Measurements from ENCODE around the gene OGFRL1. TPM values are rescaled to one million over a fixed set of nuclear protein-coding genes. Genes with fewer than 3 reads are reported as not detected.

The OGFRL1 gene
- total RNA-seq, 2 experiments from 2014 or later = 11.4 to 13.0 TPM

DNA sequence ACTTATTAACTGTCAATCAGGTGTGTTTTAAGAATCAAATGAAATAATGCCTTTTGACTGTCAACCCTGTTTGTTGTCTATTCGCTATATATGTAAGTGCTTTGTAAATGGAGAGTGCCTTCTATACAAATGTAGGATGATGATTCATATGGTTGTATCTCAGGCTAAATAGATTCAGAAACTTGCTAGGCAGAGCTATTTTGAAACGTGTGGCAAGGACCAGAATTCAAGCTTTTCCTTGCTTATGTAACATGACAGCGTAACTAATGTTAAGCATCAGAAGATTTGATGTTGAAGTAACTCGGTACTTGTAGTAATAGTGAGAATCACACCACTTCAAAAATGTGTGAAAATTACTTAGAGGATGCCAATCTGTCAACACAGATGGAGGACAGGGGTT, 3.4 kb downstream of the OGFRL1 start:
- Mint-ChIP-seq H3K27ac (no peak overlapping the region), H3K4me3 (no peak overlapping the region), H3K27me3 (no peaks in the 10 kb centered on the region), H3K4me1 (peaks cover 28% of the 10 kb centered on the region), H3K36me3 (peaks cover 23% of the 10 kb centered on the region), H3K9me3 (no peaks in the 10 kb centered on the region)
- no peak for DNase-seq
- POLR2A ChIA-PET = no interaction called here
- no peak for ATAC-seq (ENCODE audit: low read depth)

DNA sequence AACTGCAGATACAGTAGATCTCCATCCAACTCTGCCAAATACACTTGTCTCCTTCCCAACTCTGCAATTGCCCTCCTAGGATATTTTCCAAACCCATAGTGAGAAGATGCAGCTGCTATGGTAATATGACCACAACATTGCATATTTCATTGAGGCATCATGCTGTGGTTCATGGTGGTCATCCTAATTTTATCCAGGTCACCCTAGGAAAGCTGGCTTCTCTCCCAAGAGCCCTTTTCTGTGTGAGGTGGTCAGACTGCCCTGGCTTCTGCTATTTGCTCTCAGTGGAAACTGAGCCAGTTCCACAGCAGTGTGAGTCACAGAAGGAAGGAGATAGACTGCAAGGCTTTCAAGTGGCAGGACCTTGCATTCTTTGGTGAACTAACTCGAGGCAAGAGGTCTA, 5.5 kb downstream of the OGFRL1 start:
- DNase-seq (no peak), ATAC-seq (ENCODE audit: low read depth) (no peak)
- POLR2A ChIA-PET = no interaction called here
- H3K4me1 Mint-ChIP-seq = peaks cover 18% of the 10 kb centered on the region
- H3K27me3 Mint-ChIP-seq = no peaks in the 10 kb centered on the region
- peaks cover 25% of the 10 kb centered on the region for H3K36me3 Mint-ChIP-seq
- no peak overlapping the region for H3K27ac Mint-ChIP-seq
- H3K4me3 Mint-ChIP-seq = no peak overlapping the region
- no peaks in the 10 kb centered on the region for H3K9me3 Mint-ChIP-seq

DNA sequence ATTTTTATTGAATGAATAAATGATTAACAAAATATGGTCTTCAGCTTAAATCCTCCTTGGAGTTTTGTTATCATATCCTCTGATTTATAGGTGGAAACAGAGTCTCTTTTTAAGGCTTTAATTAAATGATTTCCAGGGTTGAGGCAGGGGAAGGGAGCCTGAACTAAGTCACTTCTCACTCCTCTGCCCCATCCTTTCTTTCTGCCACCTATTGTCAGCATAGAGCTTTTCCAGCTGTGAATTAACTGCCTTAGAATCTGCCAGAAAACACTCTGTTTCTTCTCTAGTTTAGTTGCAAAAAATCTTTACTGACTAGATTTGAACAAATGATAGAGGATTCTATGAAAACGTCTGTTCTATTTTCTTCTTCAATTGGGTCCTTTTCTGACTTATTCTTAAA, 9.8 kb downstream of the OGFRL1 start:
- Mint-ChIP-seq H3K4me3 (no peak overlapping the region), H3K27me3 (no peaks in the 10 kb centered on the region), H3K4me1 (peaks cover 2% of the 10 kb centered on the region), H3K9me3 (no peaks in the 10 kb centered on the region), H3K27ac (no peak overlapping the region), H3K36me3 (peaks cover 29% of the 10 kb centered on the region)
- ATAC-seq (ENCODE audit: low read depth) = no peak
- DNase-seq = no peak
- POLR2A ChIA-PET = interaction anchor here (1.3 kb wide), 1 partner anchor 10 kb away, joined by 6 read pairs; the partner anchor contains the start of gene OGFRL1

DNA sequence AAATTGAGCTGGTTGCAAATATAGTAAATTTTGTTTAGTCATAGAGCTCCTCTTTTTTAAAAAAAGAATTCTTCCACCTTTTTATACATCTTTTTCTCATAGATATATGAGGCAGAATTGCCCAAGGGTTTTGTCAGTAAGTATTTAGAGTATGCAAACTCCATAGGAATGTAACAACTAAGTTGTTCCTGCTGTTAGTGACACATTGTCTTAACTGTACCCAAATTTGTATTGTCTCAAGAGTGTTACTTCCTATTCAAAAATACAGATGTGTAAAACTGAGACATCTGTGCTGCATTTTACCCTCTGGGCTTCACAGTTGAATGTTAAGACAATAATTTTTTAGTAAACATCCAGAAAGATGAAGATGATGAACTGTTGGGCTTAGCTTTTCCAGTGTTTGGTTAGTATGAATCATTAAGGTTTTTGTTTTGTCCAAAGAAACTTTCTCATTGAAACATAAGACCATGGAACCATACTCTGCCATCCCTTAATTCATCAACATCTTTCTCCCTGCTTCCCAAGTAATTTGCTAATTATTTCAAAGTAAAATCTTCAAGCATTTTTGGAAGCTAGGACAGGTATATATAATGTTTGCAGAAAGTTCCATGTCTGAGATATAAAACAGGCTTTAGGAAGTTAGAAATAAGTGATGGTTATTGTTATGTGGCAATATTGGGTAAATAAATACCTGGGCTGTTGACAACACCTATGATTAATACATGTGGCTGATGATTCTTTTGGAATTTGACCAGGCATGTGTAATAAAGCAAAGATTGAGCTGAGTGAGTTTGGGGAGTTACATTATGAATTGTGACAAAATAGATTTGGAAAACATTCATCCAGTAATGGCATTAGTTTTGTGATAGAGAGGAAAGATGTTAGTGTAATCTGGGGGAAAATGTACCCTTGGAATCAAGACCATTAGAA, 11.2 kb downstream of the OGFRL1 start:
- no peaks in the 10 kb centered on the region for H3K9me3 Mint-ChIP-seq
- H3K36me3 Mint-ChIP-seq = peaks cover 23% of the 10 kb centered on the region
- DNase-seq = no peak
- ATAC-seq (ENCODE audit: low read depth) = no peak
- H3K27ac Mint-ChIP-seq = no peak overlapping the region
- peaks cover 2% of the 10 kb centered on the region for H3K4me1 Mint-ChIP-seq
- no peak overlapping the region for H3K4me3 Mint-ChIP-seq
- no peaks in the 10 kb centered on the region for H3K27me3 Mint-ChIP-seq
- POLR2A ChIA-PET = interaction anchor here (0.7 kb wide), 1 partner anchor 12 kb away, joined by 4 read pairs; no protein-coding TSS in a partner anchor

DNA sequence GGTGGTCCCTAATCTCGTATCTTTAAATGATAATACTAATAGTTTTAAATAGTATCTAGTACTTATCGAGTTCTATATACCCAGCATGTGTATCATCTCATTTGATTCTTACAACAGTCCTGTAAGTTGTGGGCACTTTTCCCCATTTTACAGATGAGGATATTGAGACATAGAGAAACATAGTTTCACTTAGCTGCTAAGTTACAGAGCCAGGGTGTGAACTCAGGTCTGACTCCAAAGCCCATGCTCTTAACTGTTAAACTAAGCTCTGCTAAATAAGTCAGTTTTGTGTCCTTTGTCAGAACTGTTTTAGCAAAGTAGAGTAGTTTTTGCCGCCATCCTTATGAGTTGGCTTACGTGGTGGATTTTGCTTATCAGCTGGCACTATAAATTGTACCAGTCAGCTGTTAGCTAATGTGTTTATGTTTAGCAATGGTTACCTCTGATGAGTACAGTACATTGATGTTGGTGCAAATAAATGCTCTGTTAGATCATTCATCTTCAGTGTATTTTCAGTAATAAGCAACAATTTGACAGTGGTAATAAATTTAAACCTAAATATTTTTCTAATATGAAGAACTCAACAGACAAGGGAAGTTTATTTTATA, 12.1 kb downstream of the OGFRL1 start:
- H3K4me3 Mint-ChIP-seq = no peak overlapping the region
- POLR2A ChIA-PET = no interaction called here
- peaks cover 18% of the 10 kb centered on the region for H3K36me3 Mint-ChIP-seq
- peaks cover 2% of the 10 kb centered on the region for H3K4me1 Mint-ChIP-seq
- no peaks in the 10 kb centered on the region for H3K9me3 Mint-ChIP-seq
- H3K27me3 Mint-ChIP-seq = no peaks in the 10 kb centered on the region
- H3K27ac Mint-ChIP-seq = no peak overlapping the region
- no peak for ATAC-seq (ENCODE audit: low read depth)
- no peak for DNase-seq

DNA sequence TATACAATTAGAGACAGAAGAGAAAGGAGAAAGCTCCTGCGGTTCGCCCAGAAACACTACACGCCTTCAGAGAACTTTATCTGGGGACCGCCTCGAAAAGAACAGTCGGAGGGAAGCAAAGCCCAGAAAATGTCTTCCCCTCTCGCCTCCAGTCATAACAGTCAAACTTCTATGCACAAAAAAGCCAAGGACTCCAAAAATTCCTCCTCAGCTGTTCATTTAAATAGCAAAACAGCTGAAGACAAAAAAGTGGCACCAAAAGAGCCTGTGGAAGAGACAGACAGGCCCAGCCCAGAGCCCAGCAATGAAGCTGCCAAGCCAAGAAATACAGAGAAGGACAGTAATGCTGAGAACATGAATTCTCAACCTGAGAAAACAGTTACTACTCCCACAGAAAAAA, 12.9 kb downstream of the OGFRL1 start:
- DNase-seq (no peak), ATAC-seq (ENCODE audit: low read depth) (no peak)
- Mint-ChIP-seq H3K4me3 (no peak overlapping the region), H3K36me3 (peaks cover 21% of the 10 kb centered on the region), H3K27me3 (no peaks in the 10 kb centered on the region), H3K4me1 (peaks cover 2% of the 10 kb centered on the region), H3K9me3 (no peaks in the 10 kb centered on the region), H3K27ac (no peak overlapping the region)
- POLR2A ChIA-PET = no interaction called here

DNA sequence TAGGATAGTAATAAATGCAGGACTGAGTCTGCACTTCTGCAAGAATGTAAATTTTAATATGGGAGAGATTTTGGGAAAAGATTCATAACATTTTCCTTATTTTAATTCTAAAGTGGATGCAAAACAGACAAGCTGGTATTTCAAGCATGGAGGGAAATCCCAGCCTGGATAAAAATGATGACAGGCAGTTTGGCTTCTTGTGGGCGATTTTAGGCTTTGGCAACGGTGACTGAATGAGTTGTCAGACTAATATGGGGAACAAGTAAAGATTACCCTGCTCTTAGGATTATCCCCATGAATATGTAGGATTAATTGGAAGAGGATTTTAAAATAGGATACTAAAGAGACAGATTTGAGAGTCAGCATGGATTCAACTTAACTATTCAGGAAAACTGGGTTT, 21.0 kb downstream of the OGFRL1 start:
- Mint-ChIP-seq H3K27ac (no peak overlapping the region), H3K27me3 (peaks cover 3% of the 10 kb centered on the region), H3K4me3 (no peak overlapping the region), H3K36me3 (peaks cover 4% of the 10 kb centered on the region), H3K9me3 (no peaks in the 10 kb centered on the region), H3K4me1 (no peaks in the 10 kb centered on the region)
- POLR2A ChIA-PET = no interaction called here
- no peak for DNase-seq
- ATAC-seq (ENCODE audit: low read depth) = no peak

DNA sequence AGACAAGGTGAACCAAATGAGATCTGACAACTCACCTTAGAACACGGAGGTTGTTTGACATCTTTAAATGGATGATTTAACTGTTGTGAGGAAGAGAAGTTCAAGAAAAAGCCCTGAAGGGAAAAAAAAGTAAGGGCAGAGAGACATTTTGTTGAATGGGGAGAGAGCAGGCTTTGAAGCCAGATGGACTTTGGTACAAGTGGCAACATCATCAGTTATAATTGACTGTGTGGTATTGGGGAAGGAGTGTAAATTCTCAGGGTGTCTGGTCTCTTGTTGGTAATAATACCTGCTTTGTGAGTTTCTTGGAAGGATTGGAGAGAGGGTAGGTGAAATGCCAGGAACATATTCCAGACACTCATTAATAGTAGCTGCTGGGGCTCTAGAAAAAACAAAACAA, 21.6 kb downstream of the OGFRL1 start:
- DNase-seq (no peak), ATAC-seq (ENCODE audit: low read depth) (no peak)
- Mint-ChIP-seq H3K4me1 (no peaks in the 10 kb centered on the region), H3K27ac (no peak overlapping the region), H3K9me3 (no peaks in the 10 kb centered on the region), H3K27me3 (peaks cover 3% of the 10 kb centered on the region), H3K4me3 (no peak overlapping the region), H3K36me3 (peaks cover 4% of the 10 kb centered on the region)
- POLR2A ChIA-PET = no interaction called here

DNA sequence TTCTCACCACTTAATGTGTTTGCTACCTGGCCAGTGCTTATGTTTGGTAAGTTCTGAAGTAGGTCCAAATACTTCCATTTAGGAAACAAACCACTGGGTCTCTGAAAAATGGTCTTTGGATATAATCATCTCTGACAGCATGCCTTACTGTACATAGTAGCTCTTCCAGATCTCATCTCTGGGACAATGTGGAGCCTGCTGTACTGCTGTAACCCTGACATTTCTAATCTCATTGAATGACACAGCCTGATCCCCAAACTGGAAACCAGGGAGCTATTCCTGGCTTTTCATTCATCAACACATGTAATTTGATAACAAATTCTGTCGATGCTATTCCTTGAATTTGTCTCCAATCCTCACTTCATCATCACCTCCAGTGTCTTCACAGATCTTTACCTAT, 23.5 kb downstream of the OGFRL1 start:
- ATAC-seq (ENCODE audit: low read depth) (no peak), DNase-seq (no peak)
- Mint-ChIP-seq H3K4me1 (no peaks in the 10 kb centered on the region), H3K27me3 (peaks cover 3% of the 10 kb centered on the region), H3K9me3 (no peaks in the 10 kb centered on the region), H3K4me3 (no peak overlapping the region), H3K36me3 (no peaks in the 10 kb centered on the region), H3K27ac (no peak overlapping the region)
- POLR2A ChIA-PET = no interaction called here

DNA sequence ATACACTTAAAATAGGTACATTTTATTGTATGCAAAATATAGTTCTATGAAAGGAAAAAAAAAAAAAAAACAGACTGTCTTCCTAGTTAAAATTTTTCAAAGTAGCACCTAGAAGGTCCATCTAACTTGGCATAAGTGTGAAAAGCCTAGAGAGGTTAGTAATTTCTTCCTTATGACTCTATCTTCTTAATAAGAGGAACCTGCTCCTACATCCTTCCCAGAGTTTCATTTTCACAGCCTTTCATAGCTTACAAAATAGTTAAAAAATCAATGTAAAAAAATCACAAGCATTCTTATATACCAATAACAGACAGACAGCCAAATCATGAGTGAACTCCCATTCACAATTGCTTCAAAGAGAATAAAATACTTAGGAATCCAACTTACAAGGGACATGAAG, 28.8 kb downstream of the OGFRL1 start:
- Mint-ChIP-seq H3K36me3 (no peaks in the 10 kb centered on the region), H3K9me3 (peaks cover 1% of the 10 kb centered on the region), H3K27me3 (peaks cover 6% of the 10 kb centered on the region), H3K27ac (no peak overlapping the region), H3K4me3 (no peak overlapping the region), H3K4me1 (no peaks in the 10 kb centered on the region)
- ATAC-seq (ENCODE audit: low read depth) = no peak
- no peak for DNase-seq
- POLR2A ChIA-PET = no interaction called here

DNA sequence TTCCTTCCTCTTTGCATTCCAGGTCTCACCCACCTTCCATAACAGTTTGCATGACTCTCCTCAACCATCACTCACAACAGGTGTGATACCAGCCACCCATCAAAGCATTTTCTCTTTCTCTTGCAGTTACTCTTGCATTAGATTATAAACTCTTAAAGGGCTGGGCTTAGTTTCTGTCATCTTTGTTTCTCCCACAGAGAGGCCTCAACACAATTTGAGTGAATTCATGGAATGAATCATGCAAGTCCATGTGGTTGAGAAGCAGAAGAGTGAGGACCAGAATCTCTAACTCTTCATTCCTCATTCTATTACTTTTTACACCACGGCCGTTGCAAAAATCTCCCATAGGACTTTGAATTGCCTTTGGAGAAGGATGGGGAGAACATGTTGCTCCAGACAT, 31.4 kb downstream of the OGFRL1 start:
- POLR2A ChIA-PET = no interaction called here
- H3K4me3 Mint-ChIP-seq = no peak overlapping the region
- no peak for DNase-seq
- peaks cover 1% of the 10 kb centered on the region for H3K9me3 Mint-ChIP-seq
- H3K36me3 Mint-ChIP-seq = no peaks in the 10 kb centered on the region
- ATAC-seq (ENCODE audit: low read depth) = no peak
- no peak overlapping the region for H3K27ac Mint-ChIP-seq
- H3K27me3 Mint-ChIP-seq = peaks cover 4% of the 10 kb centered on the region
- H3K4me1 Mint-ChIP-seq = no peaks in the 10 kb centered on the region

DNA sequence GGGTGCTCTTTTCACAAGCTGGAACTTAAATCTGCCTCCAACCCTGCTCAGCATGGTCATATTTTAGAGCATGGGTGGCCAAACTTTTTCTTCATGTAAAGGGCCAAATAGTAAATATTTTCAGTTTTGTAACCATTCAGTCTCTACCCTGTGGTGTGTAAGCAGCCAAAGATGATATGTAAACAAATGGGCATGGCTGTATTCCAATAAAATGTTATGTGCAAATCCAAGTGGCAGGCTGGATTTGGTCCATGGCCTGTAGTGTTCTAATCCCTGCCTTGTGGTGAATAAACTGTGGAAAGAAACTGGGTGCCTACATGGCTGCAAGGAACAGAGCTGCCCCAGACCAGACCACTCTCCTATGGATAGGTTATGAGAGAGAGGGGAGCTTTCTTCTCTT, 32.7 kb downstream of the OGFRL1 start:
- no peak overlapping the region for H3K4me3 Mint-ChIP-seq
- no peak for ATAC-seq (ENCODE audit: low read depth)
- POLR2A ChIA-PET = no interaction called here
- H3K9me3 Mint-ChIP-seq = peaks cover 1% of the 10 kb centered on the region
- no peak overlapping the region for H3K27ac Mint-ChIP-seq
- H3K4me1 Mint-ChIP-seq = no peaks in the 10 kb centered on the region
- peaks cover 6% of the 10 kb centered on the region for H3K27me3 Mint-ChIP-seq
- DNase-seq = no peak
- no peaks in the 10 kb centered on the region for H3K36me3 Mint-ChIP-seq

DNA sequence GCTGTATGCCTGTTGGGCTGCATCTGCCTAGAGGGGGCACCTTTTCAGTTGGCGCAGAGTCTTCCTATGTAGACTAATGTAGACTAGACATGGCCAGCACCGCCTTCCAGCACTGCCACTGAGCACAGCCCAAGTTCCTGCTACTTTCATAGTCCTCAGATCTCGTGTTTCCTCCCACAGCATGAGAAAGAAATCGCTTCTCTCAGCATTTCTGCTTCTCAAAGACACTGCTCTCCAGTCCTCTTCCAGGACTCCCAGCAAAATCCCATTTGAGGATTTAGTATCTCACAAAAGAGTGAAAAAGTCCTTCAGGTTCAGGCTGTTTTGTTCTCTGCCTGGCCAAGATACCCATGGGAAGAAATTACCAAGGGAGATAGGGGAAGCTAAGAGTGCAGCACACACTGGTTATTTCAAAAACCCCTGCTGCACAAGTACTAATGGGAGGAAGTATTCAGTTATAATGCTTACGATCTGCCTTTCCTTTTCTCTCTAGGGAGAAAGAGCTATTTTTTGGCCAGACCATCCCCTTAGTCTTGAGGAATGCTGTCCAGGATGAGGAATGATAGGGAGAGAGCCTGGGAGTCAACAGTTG, 35.7 kb downstream of the OGFRL1 start:
- H3K27me3 Mint-ChIP-seq = peaks cover 6% of the 10 kb centered on the region
- POLR2A ChIA-PET = no interaction called here
- no peak for ATAC-seq (ENCODE audit: low read depth)
- H3K4me3 Mint-ChIP-seq = no peak overlapping the region
- H3K4me1 Mint-ChIP-seq = no peaks in the 10 kb centered on the region
- no peaks in the 10 kb centered on the region for H3K36me3 Mint-ChIP-seq
- no peaks in the 10 kb centered on the region for H3K9me3 Mint-ChIP-seq
- H3K27ac Mint-ChIP-seq = no peak overlapping the region
- no peak for DNase-seq

DNA sequence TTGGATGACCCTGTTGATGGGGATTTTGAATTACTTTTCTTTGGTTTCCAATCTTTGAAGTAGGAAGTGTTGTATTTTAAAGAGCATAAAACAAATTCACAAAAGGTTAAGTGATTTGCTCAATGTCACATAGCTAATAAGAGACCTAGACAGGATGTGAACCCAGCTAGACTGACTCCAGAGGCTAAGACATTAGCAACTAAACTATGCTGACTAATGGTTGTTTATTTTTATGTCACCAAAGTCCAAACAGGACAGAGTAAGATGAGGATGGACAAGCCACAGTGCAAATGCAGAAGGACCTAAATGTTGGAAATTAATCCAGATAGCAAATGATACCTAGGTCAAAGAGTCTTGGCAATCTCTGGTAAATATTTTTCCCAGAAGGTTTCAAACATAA, 38.0 kb downstream of the OGFRL1 start:
- H3K27me3 Mint-ChIP-seq = peaks cover 6% of the 10 kb centered on the region
- POLR2A ChIA-PET = no interaction called here
- DNase-seq (no peak), ATAC-seq (ENCODE audit: low read depth) (no peak)
- no peaks in the 10 kb centered on the region for H3K4me1 Mint-ChIP-seq
- H3K9me3 Mint-ChIP-seq = no peaks in the 10 kb centered on the region
- no peak overlapping the region for H3K4me3 Mint-ChIP-seq
- H3K36me3 Mint-ChIP-seq = no peaks in the 10 kb centered on the region
- no peak overlapping the region for H3K27ac Mint-ChIP-seq

All from activated naive CD8-positive, alpha-beta T cell treated with anti-CD3 and anti-CD28 coated beads, Interleukin-2, amount 10 ng/mL, durations not matched to agents 7 days and 5 days (primary cell).